Vagina (tissue), 2 donors: ENCODE data around the gene FZD8.

Experiments used
- CTCF ChIP-seq, 3 experiments: fragments of 450-650 bp in 2 of 3; fragments of 200-600 bp in 1 of 3; sonication (generic) in 1 of 3; IDR thresholded peaks; one replicate each; pipeline ENCODE4 v1.5.1; 2017 to 2019; ENCODE audit warnings: antibody characterized with exemption in 3 of 3, mild to moderate bottlenecking in 2 of 3, moderate library complexity in 2 of 3
- POLR2A ChIP-seq, 2 donors: fragments of 450-650 bp; IDR thresholded peaks; one replicate each; pipeline ENCODE4 v1.6.1; 2017; ENCODE audit warnings: antibody characterized with exemption in 2 of 2, mild to moderate bottlenecking in 2 of 2, moderate library complexity in 2 of 2
- POLR2AphosphoS5 ChIP-seq, 2 donors: sonication (generic); formaldehyde crosslinking; IDR thresholded peaks; one replicate each; pipeline ENCODE4 v1.9.0; 2017; ENCODE audit warnings: antibody characterized with exemption in 2 of 2, mild to moderate bottlenecking in 2 of 2, low read depth in 1 of 2; ENCODE audit not compliant: insufficient read depth in 1 of 2

GRCh38 chr10:35592441-35592840 is 49.7 kb downstream of the FZD8 start:
- TF ChIP-seq POLR2A (IDR thresholded peaks at IDR 0.05) (no peak), CTCF (IDR thresholded peaks at IDR 0.05) (no peak), POLR2AphosphoS5 (IDR thresholded peaks at IDR 0.05; ENCODE audit: insufficient read depth in 1 of 2, low read depth in 1 of 2) (no peak)
